Esophagus squamous epithelium (tissue), 4 donors: ENCODE results near the gene CCT4.

ENCODE experiments used
- CTCF ChIP-seq, 6 experiments: fragments of 450-650 bp in 4 of 6; fragments of 200-600 bp in 2 of 6; sonication (generic) in 2 of 6; IDR thresholded peaks; one replicate each; pipeline ENCODE4 v1.5.1; 2016 to 2019; ENCODE audit warnings: antibody characterized with exemption in 6 of 6, mild to moderate bottlenecking in 4 of 6, moderate library complexity in 4 of 6
- POLR2A ChIP-seq, 4 donors: fragments of 450-650 bp; IDR thresholded peaks; one replicate each; pipeline ENCODE4 v1.6.1; 2017; ENCODE audit warnings: antibody characterized with exemption in 4 of 4, mild to moderate bottlenecking in 4 of 4, moderate library complexity in 3 of 4

GRCh38 chr2:61885896-61886603 is 2.4 kb downstream of the CCT4 start:
- TF ChIP-seq POLR2A (IDR thresholded peaks at IDR 0.05): no peak
- TF ChIP-seq CTCF (IDR thresholded peaks at IDR 0.05): no peak
